HTR-8/SVneo (cell line): Measurements from ENCODE around the gene S1PR5.

Experiments
- DNase-seq: peaks from one replicate; pipeline ENCODE4 v3.0.0; 2011; ENCODE audit warnings: low spot score, mixed read lengths; ENCODE audit not compliant: insufficient read length
- FAIRE-seq: peaks from 2 replicates; lab custom pipeline; 2011; peaks lifted over from hg19 to GRCh38; lab: Jason Lieb, UNC

S1PR5 gene

DNA sequence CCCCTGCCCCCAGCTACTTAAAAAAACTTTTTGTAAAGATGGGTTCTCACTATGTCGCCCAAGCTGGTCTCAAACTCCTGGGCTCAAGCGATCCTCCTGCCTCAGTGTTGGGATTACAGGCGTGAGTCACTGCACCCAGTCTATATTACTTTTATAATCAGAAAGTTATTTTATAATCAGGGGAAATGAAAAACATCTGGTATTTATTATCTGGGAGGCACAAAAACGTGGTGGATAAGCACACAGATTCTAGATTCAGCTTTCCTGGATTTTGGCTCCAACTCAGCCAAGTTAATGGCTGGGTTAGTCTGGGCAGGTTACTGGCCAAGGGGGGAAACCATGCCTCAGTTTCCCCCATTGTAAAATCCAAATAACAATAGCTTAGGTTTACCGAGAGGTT lies 38.8 kb downstream of the S1PR5 start:
- DNase-seq: no peak
- FAIRE-seq: no peak

DNA sequence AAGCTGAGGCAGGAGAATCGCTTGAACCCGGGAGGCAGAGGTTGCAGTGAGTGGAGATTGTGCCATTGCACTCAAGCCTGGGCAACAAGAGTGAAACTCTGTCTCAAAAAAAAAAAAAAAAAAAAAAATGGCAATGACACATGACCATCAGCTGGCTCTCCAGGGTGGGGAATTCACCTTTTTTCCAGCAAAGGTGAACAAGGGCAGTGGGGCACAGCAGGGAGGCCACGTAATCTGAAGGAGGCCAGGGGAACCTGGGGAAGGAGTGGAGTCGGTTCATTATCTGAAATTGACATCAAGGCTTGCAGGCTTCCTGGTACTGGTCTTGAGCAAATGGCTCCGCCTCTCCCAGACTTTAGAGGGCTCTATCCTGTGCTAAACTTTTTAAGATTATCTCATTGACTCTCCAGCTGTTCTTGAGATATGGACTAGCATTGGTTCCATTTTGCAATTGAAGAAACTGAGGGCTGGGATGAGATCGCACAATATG lies 42.2 kb downstream of the S1PR5 start:
- FAIRE-seq: no peak

DNA sequence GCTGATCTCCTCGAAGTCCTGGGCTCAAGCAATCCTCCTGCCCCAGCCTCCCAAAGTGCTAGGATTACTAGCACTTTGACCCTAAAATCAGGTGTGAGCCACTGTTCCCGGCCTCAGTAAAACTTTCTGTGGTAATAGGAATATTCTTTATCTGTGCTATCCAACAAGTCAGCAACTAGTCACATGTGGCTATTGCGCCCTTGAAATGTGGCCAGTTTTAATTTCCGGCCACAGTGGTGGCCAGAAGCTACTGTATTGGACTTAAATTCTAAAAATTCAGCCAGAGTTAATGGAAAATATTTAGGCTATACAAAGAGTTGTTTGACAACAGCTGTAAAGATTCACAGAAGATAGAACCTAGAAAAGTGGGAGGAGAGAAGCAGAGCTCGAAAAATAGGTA lies 44.1 kb downstream of the S1PR5 start:
- DNase-seq (no peak), FAIRE-seq (no peak)

More for the DNA sequence above, 42.2 kb downstream of the S1PR5 start:
- DNase-seq: no peak

DNA sequence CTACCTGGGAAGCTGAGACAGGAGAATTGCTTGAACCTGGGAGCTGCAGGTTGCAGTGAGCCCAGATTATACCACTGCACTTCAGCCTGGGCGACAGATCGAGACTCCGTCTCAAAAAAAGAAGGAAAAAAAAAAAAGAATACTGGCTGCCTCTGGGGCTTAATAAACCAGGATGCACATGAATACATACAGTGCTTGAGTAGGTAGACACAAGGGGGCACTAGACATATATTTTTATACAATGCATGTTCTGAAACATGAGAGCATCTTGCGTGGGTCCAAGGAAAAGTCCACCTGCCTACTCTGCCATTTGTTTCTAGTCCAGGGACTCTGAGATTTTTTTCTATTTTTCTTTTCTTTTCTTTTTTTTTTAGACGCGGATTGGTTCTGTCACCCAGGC lies 45.3 kb downstream of the S1PR5 start:
- DNase-seq (peak; percentile 59), FAIRE-seq (no peak)

DNA sequence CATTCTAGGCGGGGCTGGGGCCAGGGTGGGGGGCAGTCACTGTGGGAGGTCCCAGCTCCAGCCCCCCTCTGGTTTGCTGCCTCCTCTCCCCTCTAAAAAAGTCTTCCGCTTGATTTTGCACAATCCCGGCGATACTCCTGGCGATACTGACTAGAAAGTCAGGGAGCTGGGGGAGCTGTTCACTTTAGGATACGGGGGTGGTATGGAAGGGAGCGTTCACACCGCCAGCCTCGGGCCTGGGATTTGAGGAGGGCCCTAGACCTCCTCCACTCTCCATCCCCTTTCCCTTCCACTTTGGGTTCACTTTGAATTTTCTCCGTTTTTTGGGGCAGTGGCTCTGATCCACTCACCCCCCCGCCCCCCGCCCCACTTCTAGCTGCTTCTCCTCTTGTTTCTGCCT lies 49.1 kb downstream of the S1PR5 start:
- FAIRE-seq: no peak
- DNase-seq: no peak

DNA sequence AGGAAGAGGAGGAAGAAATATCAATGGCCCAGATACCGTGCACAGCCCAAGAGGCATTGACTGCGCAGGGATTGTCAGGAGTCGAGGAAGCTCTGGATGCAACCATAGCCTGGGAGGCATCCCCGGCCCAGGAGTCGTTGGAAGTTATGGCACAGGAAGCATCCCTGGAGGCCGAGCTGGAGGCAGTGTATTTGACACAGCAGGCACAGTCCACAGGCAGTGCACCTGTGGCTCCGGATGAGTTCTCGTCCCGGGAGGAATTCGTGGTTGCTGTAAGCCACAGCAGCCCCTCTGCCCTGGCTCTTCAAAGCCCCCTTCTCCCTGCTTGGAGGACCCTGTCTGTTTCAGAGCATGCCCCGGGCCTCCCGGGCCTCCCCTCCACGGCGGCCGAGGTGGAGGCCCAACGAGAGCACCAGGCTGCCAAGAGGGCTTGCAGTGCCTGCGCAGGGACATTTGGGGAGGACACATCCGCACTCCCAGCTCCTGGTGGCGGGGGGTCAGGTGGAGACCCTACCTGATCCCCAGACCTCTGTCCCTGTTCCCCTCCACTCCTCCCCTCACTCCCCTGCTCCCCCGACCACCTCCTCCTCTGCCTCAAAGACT lies 50.0 kb downstream of the S1PR5 start:
- no peak for FAIRE-seq
- no peak for DNase-seq

DNA sequence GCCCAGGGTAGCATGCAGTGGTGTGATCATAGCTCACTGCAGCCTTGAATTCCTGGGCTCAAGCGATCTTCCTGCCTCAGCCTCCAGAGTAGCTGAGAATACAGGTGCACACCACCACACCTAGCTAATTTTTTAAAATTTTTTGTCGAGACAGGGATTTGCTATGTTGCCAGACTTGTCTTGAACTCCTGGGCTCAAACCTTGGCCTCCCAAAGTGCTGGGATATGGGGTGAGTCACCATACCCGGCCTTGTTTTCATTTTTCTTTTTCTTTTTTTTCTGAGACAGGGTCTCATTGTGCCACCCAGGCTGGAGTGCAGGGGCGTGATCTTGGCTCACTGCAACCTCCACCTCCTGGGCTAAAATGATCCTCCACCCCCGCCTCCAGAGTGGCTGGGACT lies 52.8 kb downstream of the S1PR5 start:
- no peak for DNase-seq
- no peak for FAIRE-seq
